GM20000 (cell line): ENCODE results near the gene SIAH3.
"Not testable (repeated sequence)": the region's sequence is repeated elsewhere in the genome, so short reads cannot be mapped to it uniquely, and the experiment has no call there.

Experiments
- DNase-seq: peaks from one replicate; pipeline ENCODE4 v3.0.0; 2012; ENCODE audit warnings: low spot score
- CTCF ChIP-seq: IDR thresholded peaks from 2 replicates; pipeline ENCODE4 v1.5.1; 2012; ENCODE audit warnings: mild to moderate bottlenecking, control low read depth; ENCODE audit errors: extremely low read depth, missing control alignments

The SIAH3 gene

DNA sequence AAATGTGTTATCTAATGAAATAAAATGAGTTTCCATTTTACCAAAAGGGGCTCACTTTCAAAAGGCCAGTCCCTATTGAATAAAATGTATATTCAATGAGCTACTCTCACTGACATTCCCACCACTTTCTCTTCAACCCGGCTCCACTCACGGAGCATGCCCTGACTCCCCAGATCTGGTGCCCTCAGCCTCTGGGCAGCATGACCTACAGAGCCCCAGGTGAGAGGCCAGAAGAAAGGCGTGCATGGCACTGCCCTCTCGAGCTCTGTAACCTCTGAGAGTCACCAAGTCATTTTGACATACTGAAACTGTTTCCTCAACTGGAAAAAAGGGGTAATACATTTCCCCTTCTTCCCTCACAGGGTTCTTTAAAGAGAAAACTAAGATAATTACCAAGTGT is 25.2 kb upstream of the SIAH3 start:
- DNase-seq, result no peak
- no peak for TF ChIP-seq CTCF

GRCh38 chr13:45875951-45876350 is 24.4 kb upstream of the SIAH3 start:
- no peak for DNase-seq
- TF ChIP-seq CTCF, result no peak

GRCh38 chr13:45873491-45874325 is 22.2 kb upstream of the SIAH3 start:
- TF ChIP-seq CTCF, result no peak
- no peak for DNase-seq

DNA sequence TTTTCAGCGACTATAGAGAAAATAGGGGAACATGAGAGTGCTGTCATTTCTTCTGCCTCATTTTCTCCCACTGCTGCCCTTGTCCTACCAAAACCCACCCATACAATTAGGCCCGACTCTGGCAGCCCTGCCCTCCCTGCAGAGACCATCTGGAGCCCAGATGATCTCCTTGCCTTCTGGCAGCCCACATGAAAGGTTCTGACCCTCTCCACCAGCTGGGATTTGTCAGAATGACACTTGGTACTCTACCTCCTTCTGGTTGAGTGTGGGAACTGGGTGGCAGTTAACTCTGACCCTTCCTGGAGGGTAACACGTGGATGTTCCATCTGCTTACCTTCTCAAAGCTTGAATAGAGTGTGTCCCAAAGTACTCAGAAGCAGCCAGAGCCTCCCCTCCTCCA is 21.0 kb upstream of the SIAH3 start:
- no peak for DNase-seq
- TF ChIP-seq CTCF, result no peak

DNA sequence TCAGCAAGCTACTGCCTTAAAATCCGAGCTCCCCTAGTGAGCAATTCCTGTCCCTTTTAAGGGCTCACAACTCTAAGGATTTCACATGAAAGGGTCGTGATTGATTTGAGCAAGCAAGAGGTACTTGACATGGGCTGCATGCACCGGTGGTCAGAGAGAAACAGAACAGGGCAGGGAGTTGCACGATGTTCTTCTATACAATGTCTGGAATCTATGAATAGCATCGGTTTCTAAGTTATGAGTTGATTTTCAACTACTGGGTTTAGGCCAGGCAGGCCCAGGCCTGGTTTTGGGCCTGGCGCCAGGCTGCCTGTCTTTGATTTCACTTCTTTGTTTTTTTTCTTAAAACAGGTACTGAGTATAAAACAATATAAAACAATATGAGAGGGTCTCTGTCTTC is 19.6 kb upstream of the SIAH3 start:
- not testable (repeated sequence) for DNase-seq

- TF ChIP-seq CTCF, result no peak
- no peak for DNase-seq
Observed at GRCh38 chr13:45870232-45870631, 18.7 kb upstream of the SIAH3 start.

DNA sequence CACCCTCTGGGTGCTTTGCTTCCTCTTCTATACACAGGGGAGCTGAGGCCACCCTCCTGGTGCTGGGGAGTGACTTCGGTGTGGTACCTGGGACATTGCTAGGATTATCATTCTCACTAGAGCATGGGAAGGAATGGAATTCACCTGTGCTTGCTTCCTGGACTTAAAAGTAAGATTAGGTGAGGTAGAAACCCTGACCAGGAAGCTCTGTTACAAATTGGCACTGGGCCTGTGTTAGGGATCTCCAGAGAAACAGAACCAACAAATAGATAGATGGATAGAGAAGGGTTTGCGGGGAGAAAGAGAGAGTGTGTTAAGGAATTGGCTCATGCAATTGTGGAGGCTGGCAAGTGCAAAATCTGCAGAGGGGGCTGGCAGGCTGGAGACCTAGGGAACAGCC is 13.9 kb upstream of the SIAH3 start:
- no peak for TF ChIP-seq CTCF
- DNase-seq, result no peak
